GM18511 (cell line): ENCODE data around the gene SSX2B.
"Not testable (repeated sequence)": the region's sequence is repeated elsewhere in the genome, so short reads cannot be mapped to it uniquely, and the experiment has no call there.

Experiments
- ATAC-seq: cut with Tn5 transposase; IDR thresholded peaks from one replicate; pipeline ENCODE4 v1.9.1; 2021; ENCODE audit warnings: mild to moderate bottlenecking, moderate library complexity; ENCODE audit not compliant: unreplicated experiment

The SSX2B gene, protein sequence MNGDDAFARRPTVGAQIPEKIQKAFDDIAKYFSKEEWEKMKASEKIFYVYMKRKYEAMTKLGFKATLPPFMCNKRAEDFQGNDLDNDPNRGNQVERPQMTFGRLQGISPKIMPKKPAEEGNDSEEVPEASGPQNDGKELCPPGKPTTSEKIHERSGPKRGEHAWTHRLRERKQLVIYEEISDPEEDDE

DNA sequence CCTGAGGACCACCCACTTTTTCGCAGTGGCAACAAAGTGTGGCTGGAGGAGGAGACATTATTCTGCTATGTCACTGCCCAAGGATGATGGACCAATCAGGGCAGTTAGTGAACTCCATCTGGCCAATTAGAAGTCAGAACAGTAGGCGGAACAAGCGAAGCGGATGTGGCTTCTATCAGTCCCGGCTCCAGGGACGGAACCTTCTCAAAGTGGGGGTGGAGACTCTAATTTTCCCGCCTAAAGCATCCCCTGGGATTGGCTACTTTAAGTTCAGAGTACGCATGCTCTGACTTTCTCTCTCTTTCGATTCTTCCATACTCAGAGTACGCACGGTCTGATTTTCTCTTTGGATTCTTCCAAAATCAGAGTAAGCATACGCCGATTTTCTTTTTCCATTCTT, at the start of gene SSX2B:
Gene SSX2B (plus strand): TSS at position 301 of the 400 bp plus-strand sequence. CDS start 1,429 bp downstream, outside the sequence.
- not testable (repeated sequence) for ATAC-seq

- not testable (repeated sequence) for ATAC-seq
Observed at GRCh38 chrX:52707078-52707477, 44.0 kb upstream of the SSX2B start, which contains the start of gene SSX2. Gene SSX2, minus strand, starts transcription at chrX:52707178. Its CDS starts 1,429 bp downstream, at chrX:52705749.

GRCh38 chrX:52765983-52766382, 14.9 kb downstream of the SSX2B start:
- not testable (repeated sequence) for ATAC-seq

DNA sequence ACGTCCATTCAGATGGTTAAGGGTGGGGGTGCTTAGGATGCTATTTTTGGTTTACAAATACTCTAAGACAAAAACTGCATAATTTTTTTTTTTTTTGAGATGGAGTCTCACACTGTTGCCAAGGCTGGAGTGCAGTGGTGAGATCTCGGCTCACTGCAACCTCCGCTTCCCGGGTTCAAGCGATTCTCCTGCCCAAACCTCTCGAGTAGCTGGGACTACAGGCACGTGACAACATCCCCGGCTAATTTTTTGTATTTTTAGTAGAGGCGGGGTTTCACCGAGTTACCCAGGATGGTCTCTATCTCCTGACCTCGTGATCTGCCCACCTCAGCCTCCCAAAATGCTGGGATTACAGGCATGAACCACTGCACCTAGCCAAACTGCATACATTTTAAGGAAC, 22.5 kb downstream of the SSX2B start:
- not testable (repeated sequence) for ATAC-seq

GRCh38 chrX:52797327-52797726, 46.3 kb downstream of the SSX2B start, which contains the start of gene SPANXN5:
Gene SPANXN5, minus strand, starts transcription at chrX:52797427. Its CDS starts 79 bp downstream, at chrX:52797348.
- not testable (repeated sequence) for ATAC-seq

- not testable (repeated sequence) for ATAC-seq
Observed at GRCh38 chrX:52804876-52805275, 53.8 kb downstream of the SSX2B start.
